ENCODE measurements around the gene FLT1. TPM values are rescaled to one million over a fixed set of nuclear protein-coding genes. Genes with fewer than 3 reads are reported as not detected.

FLT1 gene
- total and polyA plus RNA-seq, 7 experiments from 2014 or later, result 1.7 to 2.7 (median 2.2) TPM

DNA sequence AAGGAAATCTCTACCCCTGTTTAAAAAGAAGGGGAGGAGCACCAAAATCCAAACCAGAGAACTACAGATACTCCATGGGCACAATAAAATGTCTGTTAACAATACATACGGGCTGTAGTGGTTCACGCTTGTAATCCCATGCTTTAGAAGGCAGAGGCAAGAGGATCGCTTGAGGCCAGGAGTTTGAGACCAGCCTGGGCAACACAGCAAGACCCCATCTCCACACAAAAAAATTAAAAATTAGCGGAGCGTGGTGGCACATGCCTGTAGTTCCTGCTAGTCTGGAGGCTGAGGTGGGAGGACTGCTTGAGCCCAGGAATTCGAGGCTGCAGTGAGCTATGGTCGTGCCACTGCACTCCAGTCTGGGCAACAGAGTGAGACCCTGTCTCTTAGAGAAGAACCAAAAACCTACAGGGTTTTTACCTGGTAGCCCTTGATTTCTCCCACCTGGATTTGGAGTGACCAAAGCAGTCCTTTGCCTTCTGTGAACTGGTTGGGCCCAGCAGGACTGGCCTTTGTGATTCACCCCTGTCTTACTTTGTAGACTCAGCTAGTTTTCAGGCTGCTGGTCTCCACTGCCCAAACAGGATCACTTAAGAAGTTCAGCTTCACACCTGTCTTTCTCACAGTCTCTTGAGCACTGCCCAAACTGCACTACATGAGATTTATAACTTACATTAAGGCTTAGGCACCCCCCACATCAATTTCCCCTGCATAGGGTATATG is 38.7 kb upstream of the FLT1 start:
- H3K27ac Mint-ChIP-seq, result no peak overlapping the region
- H3K4me3 Mint-ChIP-seq, result peak overlapping the region in 7 of 10 donors; percentile 15 to 78 (median 71)

GRCh38 chr13:28533125-28533436 is 38.2 kb upstream of the FLT1 start:
- H3K36me3 Mint-ChIP-seq, result peaks cover 0 to 10% (median 0%) of the 10 kb centered on the region in 5 donors
- ChIA-PET CTCF (interaction anchor here (0.7 kb wide), 1 partner anchor 28 kb away, joined by 3 read pairs; no protein-coding TSS in a partner anchor), POLR2A (no interaction called here)
- Histone ChIP-seq H3K27me3 (ENCODE audit: control insufficient read depth in 2 of 2, insufficient read depth in 2 of 2, low read length in 2 of 2) (peaks cover 0 to 24% of the 10 kb centered on the region in 2 donors), H3K27ac (ENCODE audit: low read depth, low read length) (no peak overlapping the region), H3K9me3 (ENCODE audit: control insufficient read depth in 2 of 3, low read length in 3 of 3) (no peaks in the 10 kb centered on the region), H3K36me3 (ENCODE audit: control insufficient read depth in 2 of 3, insufficient read depth in 3 of 3, low read length in 3 of 3) (no peaks in the 10 kb centered on the region), H3K4me1 (ENCODE audit: control insufficient read depth in 2 of 2, insufficient read depth in 2 of 2, low read length in 2 of 2) (peaks cover 0 to 9% of the 10 kb centered on the region in 2 donors), H3K4me3 (ENCODE audit: low read length) (no peak overlapping the region)
- peak overlapping the region; percentile 44 to 78 (median 67) for H3K4me3 Mint-ChIP-seq
- H3K27ac Mint-ChIP-seq, result no peak overlapping the region
- DNase-seq (no peak), ATAC-seq (no peak)
- peaks cover 30 to 46% (median 41%) of the 10 kb centered on the region in 5 donors for H3K27me3 Mint-ChIP-seq
- peaks cover 0 to 5% (median 0%) of the 10 kb centered on the region in 7 donors for H3K4me1 Mint-ChIP-seq
- intact Hi-C loops (cut with micrococcal nuclease), result loop anchor here in 1 of 2 donors (5.0 kb wide), 1 partner anchor 36 kb away; the partner anchor contains the start of gene FLT1
- H3K9me3 Mint-ChIP-seq, result peaks cover 0 to 9% (median 0%) of the 10 kb centered on the region in 11 donors

More for the DNA sequence above, 38.7 kb upstream of the FLT1 start:
- ATAC-seq (no peak), DNase-seq (no peak)
- H3K27me3 Mint-ChIP-seq, result peaks cover 24 to 44% (median 40%) of the 10 kb centered on the region in 5 donors
- H3K36me3 ChIP-seq (ENCODE audit: control insufficient read depth in 2 of 3, insufficient read depth in 3 of 3, low read length in 3 of 3), result no peaks in the 10 kb centered on the region
- H3K36me3 Mint-ChIP-seq, result peaks cover 0 to 10% (median 0%) of the 10 kb centered on the region in 5 donors
- CTCF ChIA-PET, result interaction anchor here (0.7 to 0.8 kb wide), 2 partner anchors 28 to 44 kb away, joined by 3 read pairs; no protein-coding TSS in a partner anchor
- no peak overlapping the region for H3K4me3 ChIP-seq (ENCODE audit: low read length)
- peaks cover 0 to 9% of the 10 kb centered on the region in 2 donors for H3K4me1 ChIP-seq (ENCODE audit: control insufficient read depth in 2 of 2, insufficient read depth in 2 of 2, low read length in 2 of 2)
- H3K9me3 Mint-ChIP-seq, result peaks cover 0 to 9% (median 0%) of the 10 kb centered on the region in 11 donors
- no peak overlapping the region for H3K27ac ChIP-seq (ENCODE audit: low read depth, low read length)
- POLR2A ChIA-PET, result no interaction called here
- intact Hi-C loops (cut with micrococcal nuclease), result loop anchor here in 1 of 2 donors (5.0 kb wide), 1 partner anchor 36 kb away; the partner anchor contains the start of gene FLT1
- no peaks in the 10 kb centered on the region for H3K9me3 ChIP-seq (ENCODE audit: control insufficient read depth in 2 of 3, low read length in 3 of 3)
- peaks cover 0 to 5% (median 0%) of the 10 kb centered on the region in 7 donors for H3K4me1 Mint-ChIP-seq
- H3K27me3 ChIP-seq (ENCODE audit: control insufficient read depth in 2 of 2, insufficient read depth in 2 of 2, low read length in 2 of 2), result peaks cover 0 to 24% of the 10 kb centered on the region in 2 donors

DNA sequence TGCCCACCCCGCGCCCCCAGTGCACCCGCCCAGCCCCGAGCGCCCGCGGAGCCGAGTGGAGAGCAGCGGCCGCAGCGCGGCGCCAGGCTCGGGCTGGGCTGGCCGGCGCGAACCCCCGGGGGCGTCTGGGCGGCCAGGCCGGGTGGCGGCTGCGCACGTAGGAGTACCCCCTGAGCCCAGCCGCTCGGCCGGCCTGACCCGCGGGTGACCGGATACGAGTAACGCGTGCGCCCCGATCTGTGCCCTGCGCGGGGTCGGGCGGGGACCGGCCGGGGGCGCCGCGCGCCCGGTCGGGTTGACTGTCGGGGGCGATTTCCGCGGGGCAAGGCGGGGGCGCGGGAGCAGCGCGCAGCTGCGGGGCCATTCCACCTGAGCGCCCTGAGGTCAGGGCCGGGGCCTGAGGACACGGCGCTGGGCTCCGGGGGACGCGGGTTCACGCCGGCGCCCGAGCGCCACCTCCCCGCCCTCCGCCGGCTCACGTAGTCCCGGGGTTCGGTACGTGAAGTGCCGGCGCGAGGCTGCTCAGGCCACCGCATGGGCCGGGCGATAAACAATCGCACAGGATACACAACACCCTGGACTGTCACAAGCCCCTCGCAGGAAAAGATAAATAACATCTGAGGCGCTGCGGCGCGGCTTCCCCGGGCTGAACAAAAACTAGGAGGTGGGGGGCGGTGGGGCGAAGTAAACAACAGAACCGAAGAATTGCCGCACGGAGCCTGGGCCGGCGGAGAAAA is 37.6 kb upstream of the FLT1 start:
- no peak overlapping the region for H3K27ac ChIP-seq (ENCODE audit: low read depth, low read length)
- H3K4me3 ChIP-seq (ENCODE audit: low read length), result no peak overlapping the region
- H3K4me1 Mint-ChIP-seq, result peaks cover 0 to 5% (median 0%) of the 10 kb centered on the region in 7 donors
- ChIA-PET CTCF (interaction anchor here (0.7 kb wide), 1 partner anchor 27 kb away, joined by 3 read pairs; no protein-coding TSS in a partner anchor), POLR2A (no interaction called here)
- peak; percentile 51 for ATAC-seq
- H3K36me3 Mint-ChIP-seq, result peaks cover 0 to 10% (median 0%) of the 10 kb centered on the region in 5 donors
- H3K36me3 ChIP-seq (ENCODE audit: control insufficient read depth in 2 of 3, insufficient read depth in 3 of 3, low read length in 3 of 3), result no peaks in the 10 kb centered on the region
- peaks cover 0 to 24% of the 10 kb centered on the region in 2 donors for H3K27me3 ChIP-seq (ENCODE audit: control insufficient read depth in 2 of 2, insufficient read depth in 2 of 2, low read length in 2 of 2)
- H3K27me3 Mint-ChIP-seq, result peaks cover 35 to 51% (median 45%) of the 10 kb centered on the region in 5 donors
- DNase-seq, result peak in 2 of 9 donors; percentile 15 to 37
- H3K4me3 Mint-ChIP-seq, result peak overlapping the region; percentile 44 to 78 (median 67)
- intact Hi-C loops (cut with micrococcal nuclease), result loop anchor here in 1 of 2 donors (5.0 kb wide), 1 partner anchor 35 kb away; the partner anchor contains the start of gene FLT1
- H3K4me1 ChIP-seq (ENCODE audit: control insufficient read depth in 2 of 2, insufficient read depth in 2 of 2, low read length in 2 of 2), result peaks cover 0 to 9% of the 10 kb centered on the region in 2 donors
- no peaks in the 10 kb centered on the region for H3K9me3 ChIP-seq (ENCODE audit: control insufficient read depth in 2 of 3, low read length in 3 of 3)
- no peak overlapping the region for H3K27ac Mint-ChIP-seq
- H3K9me3 Mint-ChIP-seq, result peaks cover 0 to 9% (median 0%) of the 10 kb centered on the region in 11 donors

DNA sequence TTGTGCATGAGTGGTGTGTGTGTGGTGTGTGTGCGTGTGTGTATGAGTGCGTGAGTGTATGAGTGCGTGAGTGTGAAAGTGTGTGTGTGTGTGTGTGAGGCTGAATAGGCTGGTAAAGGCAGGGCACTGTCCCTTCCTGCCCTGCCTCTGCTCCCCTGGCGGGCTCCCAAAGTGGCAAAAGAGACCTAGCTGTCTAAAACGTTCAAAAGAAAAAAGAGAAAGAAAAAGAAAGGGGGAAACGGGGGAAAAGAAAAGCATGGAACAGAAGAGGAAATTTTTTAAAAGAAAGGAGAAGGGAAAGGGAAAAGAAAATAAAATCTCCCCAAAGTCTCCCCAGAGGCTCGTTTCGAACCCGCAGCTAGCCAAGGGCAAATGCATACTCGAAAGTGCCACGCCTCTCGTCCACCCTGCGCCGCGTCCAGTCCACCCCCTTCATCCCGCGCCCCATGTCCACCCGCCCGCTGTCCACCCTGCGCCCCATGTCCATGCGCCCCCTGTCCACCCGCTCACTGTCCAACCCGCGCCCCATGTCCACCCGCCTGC is 37.0 kb upstream of the FLT1 start:
- Mint-ChIP-seq H3K9me3 (peaks cover 0 to 5% (median 0%) of the 10 kb centered on the region in 11 donors), H3K4me3 (no peak overlapping the region), H3K36me3 (peaks cover 0 to 9% (median 0%) of the 10 kb centered on the region in 5 donors), H3K27ac (no peak overlapping the region), H3K4me1 (peaks cover 0 to 6% (median 0%) of the 10 kb centered on the region in 7 donors), H3K27me3 (peaks cover 36 to 51% (median 44%) of the 10 kb centered on the region in 5 donors)
- Histone ChIP-seq H3K9me3 (ENCODE audit: control insufficient read depth in 2 of 3, low read length in 3 of 3) (no peaks in the 10 kb centered on the region), H3K27ac (ENCODE audit: low read depth, low read length) (no peak overlapping the region), H3K4me1 (ENCODE audit: control insufficient read depth in 2 of 2, insufficient read depth in 2 of 2, low read length in 2 of 2) (peaks cover 0 to 9% of the 10 kb centered on the region in 2 donors), H3K36me3 (ENCODE audit: control insufficient read depth in 2 of 3, insufficient read depth in 3 of 3, low read length in 3 of 3) (no peaks in the 10 kb centered on the region), H3K4me3 (ENCODE audit: low read length) (no peak overlapping the region), H3K27me3 (ENCODE audit: control insufficient read depth in 2 of 2, insufficient read depth in 2 of 2, low read length in 2 of 2) (peaks cover 0 to 24% of the 10 kb centered on the region in 2 donors)
- peak; percentile 14 for ATAC-seq
- ChIA-PET CTCF (no interaction called here), POLR2A (no interaction called here)
- peak in 1 of 9 donors; percentile 4 for DNase-seq
- intact Hi-C loops (cut with micrococcal nuclease), result loop anchor here (1.0 to 5.0 kb wide), 2 partner anchors 29 to 35 kb away; partner anchors contain the start of gene FLT1 (in 1 of the 2)

- no peak overlapping the region for H3K27ac Mint-ChIP-seq
- H3K36me3 Mint-ChIP-seq, result peaks cover 0 to 9% (median 0%) of the 10 kb centered on the region in 5 donors
- H3K4me1 Mint-ChIP-seq, result peaks cover 0 to 6% (median 0%) of the 10 kb centered on the region in 7 donors
- H3K27me3 Mint-ChIP-seq, result peaks cover 36 to 50% (median 38%) of the 10 kb centered on the region in 5 donors
- H3K4me3 ChIP-seq (ENCODE audit: low read length), result no peak overlapping the region
- ATAC-seq, result no peak
- no peaks in the 10 kb centered on the region for H3K9me3 ChIP-seq (ENCODE audit: control insufficient read depth in 2 of 3, low read length in 3 of 3)
- H3K36me3 ChIP-seq (ENCODE audit: control insufficient read depth in 2 of 3, insufficient read depth in 3 of 3, low read length in 3 of 3), result no peaks in the 10 kb centered on the region
- H3K4me1 ChIP-seq (ENCODE audit: control insufficient read depth in 2 of 2, insufficient read depth in 2 of 2, low read length in 2 of 2), result peaks cover 0 to 9% of the 10 kb centered on the region in 2 donors
- peaks cover 0 to 24% of the 10 kb centered on the region in 2 donors for H3K27me3 ChIP-seq (ENCODE audit: control insufficient read depth in 2 of 2, insufficient read depth in 2 of 2, low read length in 2 of 2)
- H3K27ac ChIP-seq (ENCODE audit: low read depth, low read length), result no peak overlapping the region
- POLR2A ChIA-PET, result no interaction called here
- CTCF ChIA-PET, result no interaction called here
- no peak for DNase-seq
- H3K4me3 Mint-ChIP-seq, result no peak overlapping the region
- intact Hi-C loops (cut with micrococcal nuclease), result loop anchor here (1.0 to 5.0 kb wide), 2 partner anchors 28 to 34 kb away; partner anchors contain the start of gene FLT1 (in 1 of the 2)
- H3K9me3 Mint-ChIP-seq, result peaks cover 0 to 4% (median 0%) of the 10 kb centered on the region in 11 donors
Measured at GRCh38 chr13:28531077-28531844, 36.3 kb upstream of the FLT1 start.

Data from naive thymus-derived CD4-positive, alpha-beta T cell (primary cell).